Fibroblast of peridontal ligament (primary cell): ENCODE results near the gene ARL8A.
"Not testable (repeated sequence)": the region's sequence is repeated elsewhere in the genome, so short reads cannot be mapped to it uniquely, and the experiment has no call there.

Experiments
- DNase-seq: peaks from one replicate; pipeline ENCODE4 v3.0.0-alpha.2; 2010; ENCODE audit errors: extremely low read depth

The ARL8A gene

GRCh38 chr1:202144402-202145067 is at the start of gene ARL8A:
Gene ARL8A, minus strand, starts transcription at chr1:202144737. Its CDS starts 165 bp downstream, at chr1:202144572.
- DNase-seq, result no peak

GRCh38 chr1:202194328-202194648 is 49.8 kb upstream of the ARL8A start:
- DNase-seq, result no peak

DNA sequence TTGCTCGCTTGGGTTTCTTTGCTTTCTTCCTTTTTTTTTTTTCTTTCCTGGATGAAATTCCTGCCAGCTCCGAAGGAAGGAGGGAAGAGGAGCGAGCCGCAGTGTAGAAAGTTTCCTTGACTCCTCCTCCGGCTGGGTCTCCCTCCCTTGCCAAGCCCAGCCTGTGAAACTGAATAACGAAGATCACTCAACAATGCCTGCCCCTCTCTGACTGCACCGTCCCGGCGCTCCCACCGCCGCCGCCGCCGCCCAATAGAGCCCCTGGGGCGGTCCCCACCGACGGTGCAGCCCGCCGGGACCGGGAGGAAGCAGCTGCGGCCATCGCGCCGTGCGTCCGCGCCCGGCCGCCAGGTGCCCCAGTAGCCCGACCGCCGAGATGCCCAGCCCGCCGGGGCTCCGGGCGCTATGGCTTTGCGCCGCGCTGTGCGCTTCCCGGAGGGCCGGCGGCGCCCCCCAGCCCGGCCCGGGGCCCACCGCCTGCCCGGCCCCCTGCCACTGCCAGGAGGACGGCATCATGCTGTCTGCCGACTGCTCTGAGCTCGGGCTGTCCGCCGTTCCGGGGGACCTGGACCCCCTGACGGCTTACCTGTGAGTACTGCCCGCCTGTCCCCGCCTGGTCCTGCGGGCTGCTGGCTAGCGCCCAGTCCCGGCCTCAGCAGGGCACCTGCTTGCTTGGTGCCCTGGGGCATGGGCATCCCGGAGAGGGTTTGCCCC is 49.2 kb upstream of the ARL8A start, which contains the start of gene LGR6:
LGR6 (plus strand) TSS at position 186 of the 714 bp plus-strand sequence; CDS start at position 377, 191 bp downstream.
- DNase-seq, result no peak

DNA sequence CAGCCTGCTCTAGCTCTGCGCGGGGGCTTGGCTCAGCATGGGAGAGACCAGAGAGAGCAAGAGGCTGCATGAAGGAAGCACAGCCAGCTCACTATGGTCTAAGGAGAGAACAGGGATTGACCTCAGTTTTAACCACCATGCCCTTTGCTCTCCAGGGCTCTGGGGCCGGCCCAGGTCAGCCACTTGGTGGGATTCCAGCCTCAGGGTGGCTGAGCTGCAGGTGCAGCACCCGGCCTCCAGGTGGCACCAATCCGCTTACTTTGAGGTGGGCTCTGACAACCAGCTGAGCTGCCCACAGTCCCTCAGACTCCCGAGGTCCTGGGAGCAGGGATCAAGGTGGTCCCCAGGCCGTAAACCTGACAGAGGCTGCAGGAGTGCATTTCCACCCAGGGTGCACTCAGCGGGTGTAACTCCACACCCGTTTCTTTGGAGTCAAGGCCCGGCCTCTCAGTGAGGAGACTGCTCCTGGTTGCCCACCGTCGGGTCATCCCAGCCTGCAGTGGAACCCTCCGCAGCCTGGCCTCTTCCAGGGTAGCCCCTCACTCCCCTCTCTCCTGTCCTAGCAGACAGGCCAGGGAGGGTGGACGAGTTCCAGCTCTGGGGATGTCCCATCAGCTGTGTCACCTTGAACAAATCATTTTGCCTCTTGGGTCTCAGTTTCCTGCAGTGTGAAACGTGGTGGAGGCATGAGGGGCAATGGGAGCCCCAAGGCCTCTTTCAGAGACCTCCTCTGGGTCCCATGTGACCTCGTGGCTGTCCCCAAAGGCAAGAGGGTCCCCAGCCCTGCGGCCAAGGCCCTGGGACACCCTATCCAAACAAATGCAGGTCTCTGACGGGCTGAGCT is 48.5 kb upstream of the ARL8A start:
- DNase-seq, result peak; percentile 40

- DNase-seq, result not testable (repeated sequence)
Observed at GRCh38 chr1:202191391-202191790, 46.9 kb upstream of the ARL8A start.

GRCh38 chr1:202189918-202190715 is 45.6 kb upstream of the ARL8A start:
- DNase-seq, result no peak

DNA sequence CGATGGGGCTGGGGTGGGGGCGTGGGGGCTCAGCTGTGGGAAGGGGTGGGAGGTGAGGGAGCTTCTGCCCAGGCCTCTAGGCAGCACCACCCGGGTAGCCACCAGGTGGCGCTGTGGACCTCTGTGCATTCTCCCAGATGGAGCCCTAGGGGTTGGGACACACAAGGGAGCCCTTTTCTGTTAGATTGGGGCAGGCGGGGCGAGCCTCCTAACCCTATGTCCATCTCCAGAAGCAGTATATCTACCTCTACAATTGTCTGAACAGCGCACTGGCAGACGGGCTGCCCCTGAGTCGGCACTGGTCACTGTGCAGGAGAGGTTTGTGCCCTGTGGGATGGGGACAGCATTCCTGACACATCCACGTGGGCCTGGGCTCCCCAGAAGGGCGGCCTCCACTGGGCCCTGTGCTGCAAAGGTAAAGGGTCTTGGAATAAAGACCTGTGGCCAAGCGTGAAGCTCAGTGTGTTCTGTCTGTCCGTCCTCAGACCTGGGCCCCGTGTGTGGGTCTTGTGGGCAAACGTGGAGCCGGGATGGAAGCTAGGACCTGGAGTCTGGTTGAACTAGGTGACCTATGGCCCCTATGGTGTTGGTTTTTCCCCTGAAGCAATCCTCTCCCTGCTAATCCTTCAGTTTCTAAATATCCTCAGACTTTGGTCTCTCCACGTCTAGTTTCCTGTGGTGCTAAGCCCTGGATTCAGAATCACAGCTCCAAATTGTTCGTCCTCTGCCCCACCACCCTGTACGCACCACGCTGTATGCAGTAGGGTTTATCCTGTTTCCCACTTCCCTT is 44.7 kb upstream of the ARL8A start:
- peak; percentile 55 for DNase-seq

GRCh38 chr1:202187697-202188407 is 43.3 kb upstream of the ARL8A start:
- DNase-seq, result no peak

DNA sequence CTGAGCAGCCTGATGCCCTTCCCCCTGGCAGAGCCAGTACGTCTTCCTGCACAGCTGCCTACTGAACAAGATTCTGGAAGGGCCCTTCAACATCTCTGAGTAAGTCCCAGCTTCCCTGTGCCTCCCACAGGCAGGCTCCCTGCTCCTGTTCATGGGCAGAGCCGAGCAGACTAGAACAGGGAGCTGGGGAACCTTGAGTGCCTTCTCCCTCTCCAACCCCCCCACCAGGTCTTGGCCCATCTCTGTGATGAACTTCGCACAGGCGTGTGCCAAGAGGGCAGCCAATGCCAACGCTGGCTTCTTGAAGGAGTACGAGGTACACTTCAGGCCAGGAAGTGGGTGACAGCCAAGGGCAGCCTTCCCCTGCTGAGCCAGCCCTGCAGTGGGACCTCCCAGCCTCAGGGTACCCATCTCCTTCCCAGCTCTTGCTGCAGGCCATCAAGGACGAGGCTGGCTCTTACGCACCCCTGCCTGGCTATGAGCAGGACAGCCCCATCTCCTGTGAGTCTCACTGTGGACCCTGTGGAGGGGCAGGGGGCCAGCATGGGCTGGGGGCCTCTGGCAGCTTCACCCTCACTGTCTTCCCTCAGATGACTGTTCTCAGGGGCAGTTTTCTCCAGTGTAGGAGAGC is 42.6 kb upstream of the ARL8A start:
- DNase-seq, result no peak

DNA sequence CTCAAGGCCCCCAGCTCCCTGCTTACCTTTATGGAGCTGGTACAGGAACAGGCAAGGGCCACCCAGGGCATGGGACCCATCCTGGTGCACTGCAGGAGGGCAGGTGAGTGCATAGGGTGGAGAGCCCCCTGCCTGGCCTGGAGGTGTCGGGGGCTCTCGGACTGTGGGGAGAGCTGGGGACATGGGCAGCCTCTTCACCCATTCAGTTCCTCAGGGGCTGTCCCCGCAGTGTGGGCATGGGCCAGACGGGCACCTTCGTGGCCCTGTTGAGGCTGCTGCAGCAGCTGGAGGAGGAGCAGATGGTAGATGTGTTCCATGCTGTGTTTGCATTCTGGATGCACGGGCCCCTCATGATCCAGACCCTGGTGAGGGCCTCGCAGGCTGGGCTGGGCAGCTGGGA is 41.8 kb upstream of the ARL8A start:
- DNase-seq, result no peak

DNA sequence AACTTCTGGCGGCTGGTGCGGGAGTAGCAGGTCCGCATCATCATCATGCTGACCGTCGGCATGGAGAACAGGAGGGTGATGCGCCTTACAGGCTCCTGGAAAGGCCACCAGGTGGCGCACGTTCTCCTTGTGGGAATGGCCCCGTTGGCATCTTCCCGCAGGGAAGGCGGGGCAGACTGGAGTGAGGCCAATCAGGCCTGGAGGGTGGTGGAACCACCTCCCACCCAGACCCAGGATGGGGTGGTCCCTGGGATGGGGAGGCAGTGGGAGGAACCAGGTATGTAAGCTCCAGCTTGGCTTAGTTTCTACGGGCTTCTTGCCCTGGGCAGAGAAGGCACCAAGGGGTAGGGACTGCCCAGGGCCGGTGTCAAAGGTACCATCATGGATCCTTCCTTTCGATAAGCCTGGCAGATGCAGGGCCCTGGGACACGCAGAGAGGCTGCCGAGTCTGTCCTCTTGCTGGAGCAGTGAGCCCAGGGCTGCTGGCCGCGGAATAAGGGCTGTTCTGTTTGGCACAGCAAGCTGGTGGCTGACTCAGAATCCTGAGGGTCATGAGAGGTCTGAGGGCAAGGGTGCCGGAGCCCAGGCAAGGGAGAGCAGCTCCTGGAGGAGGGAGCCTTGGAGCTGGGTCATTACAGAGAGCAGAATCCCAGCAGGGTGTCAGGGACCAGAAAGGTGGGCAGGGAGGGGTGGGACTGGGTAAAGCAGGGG is 40.4 kb upstream of the ARL8A start:
- peak; percentile 75 for DNase-seq

GRCh38 chr1:202182040-202182877 is 37.7 kb upstream of the ARL8A start:
- DNase-seq, result no peak

DNA sequence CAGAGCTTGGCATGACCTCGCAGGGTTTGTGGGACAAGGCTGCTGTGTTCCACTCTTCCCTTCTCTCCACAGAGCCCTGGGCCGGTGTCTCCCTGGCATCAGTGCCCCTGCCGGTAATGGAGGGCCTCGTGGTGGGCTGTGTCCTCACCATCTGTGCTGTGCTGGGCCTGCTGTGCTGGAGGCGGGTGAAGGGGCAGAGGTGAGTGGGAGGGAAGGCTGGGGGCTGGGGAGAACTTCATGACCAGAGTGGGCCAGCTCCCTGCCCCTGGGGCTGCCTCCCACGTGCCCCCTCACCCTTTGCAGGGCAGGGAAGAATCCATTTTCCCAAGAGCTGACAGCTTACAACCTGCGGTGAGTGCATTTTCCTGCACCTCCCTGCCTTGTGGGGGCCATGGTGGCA is 37.0 kb upstream of the ARL8A start:
- DNase-seq, result no peak

GRCh38 chr1:202180751-202181139 is 36.2 kb upstream of the ARL8A start:
- DNase-seq, result not testable (repeated sequence)

DNA sequence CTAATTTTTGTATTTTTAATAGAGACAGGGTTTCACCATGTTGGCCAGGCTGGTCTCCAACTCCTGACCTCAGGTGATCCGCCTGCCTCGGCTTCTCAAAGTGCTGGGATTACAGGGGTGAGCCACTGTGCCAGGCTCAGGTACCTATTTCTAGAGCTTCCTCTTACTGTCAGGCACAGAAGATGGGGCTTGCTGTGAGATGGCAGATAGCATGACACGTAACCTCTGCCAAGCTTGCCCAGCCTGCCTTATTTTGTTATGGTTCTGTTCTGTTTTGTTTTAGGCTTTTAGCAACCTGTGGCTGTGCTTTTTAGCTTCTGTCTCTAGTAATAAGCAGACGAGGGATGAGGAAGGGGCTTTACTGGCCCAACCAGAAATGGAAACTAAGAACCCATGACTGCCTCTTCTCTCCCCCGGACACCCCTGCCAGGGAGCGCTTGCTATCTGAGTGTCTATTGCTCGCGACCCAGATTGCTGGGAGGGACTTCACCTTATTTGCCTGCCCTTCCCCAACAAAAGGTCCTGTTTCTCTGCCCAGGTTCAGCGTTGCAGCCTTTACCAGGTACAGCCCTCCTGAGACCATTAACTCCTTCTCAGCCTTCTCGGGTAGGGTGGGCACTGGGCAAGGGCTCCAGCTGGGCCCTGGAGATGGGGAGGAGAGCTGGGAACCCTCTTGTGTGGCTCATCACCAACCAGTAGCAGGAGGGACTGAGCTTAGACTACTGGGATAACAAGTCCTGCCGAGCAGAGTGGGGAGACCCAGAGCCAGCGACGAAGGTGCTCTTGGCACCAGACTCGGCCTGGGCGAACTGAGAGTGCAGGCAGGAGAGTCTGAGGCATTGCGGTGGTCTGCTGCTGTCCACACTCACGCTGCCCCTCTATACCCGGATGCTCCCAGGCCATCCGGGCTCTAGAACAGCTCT is 35.6 kb upstream of the ARL8A start:
- DNase-seq, result no peak

DNA sequence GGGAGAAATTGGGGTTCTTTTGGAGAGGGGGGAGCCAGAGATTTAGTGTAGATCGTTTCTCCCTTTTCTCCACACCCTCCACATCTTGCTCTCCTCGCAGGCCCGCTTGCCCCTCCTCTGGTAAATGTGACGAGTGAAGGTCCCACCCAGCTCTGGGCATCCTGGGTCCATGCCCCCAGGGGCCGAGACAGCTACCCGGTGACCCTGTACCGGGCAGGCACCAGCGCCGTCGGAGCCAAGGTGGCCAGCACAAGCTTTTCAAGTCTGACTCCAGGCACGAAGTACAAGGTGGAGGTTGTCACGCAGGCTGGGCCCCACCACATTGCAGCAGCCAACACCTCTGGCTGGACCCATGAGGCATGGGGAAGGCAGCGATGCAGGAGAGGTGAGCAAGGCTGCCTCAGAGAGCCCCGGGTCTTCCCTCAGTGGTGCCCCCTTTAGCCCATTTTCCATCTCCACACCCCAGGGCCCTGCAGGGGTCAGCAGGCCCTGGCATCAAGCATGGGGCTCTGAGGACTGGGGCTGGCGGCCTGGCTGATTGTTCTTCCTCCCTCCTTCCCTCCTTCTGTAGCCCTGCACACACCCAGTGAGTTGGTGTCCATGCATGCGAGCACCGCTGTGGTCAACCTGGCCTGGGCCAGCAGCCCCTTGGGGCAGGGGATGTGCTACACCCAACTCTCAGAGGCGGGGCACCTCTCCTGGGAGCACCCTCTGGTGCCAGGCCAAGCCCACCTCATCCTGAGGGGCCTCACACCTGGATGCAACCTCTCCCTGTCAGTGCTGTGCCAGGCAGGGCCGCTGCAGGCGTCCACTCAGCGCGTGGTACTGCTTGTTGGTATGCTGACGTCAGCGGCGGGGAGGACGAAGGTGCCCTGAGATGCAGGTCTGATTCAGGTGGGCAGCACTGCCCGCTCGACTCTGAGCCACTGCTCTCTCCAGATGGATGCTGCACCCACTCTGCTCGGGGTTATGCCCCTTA is 32.7 kb upstream of the ARL8A start:
- DNase-seq, result no peak
